Activated CD4-positive, CD25-positive, alpha-beta regulatory T cell treated with anti-CD3 and anti-CD28 coated beads, Interleukin-2, amount 50 U/mL, for 72 hours (primary cell): Measurements from ENCODE around the gene NISCH.

Experiments used
- DNase-seq: peaks from one replicate; pipeline ENCODE4 v3.0.0; 2021

NISCH gene

GRCh38 chr3:52490939-52491526, 35.6 kb downstream of the NISCH start:
- DNase-seq = no peak

GRCh38 chr3:52492059-52492458, 36.7 kb downstream of the NISCH start:
- DNase-seq = no peak

GRCh38 chr3:52493232-52494017, 38.0 kb downstream of the NISCH start:
- DNase-seq = no peak

- no peak for DNase-seq
Measured at GRCh38 chr3:52494445-52494844, 39.0 kb downstream of the NISCH start.

- no peak for DNase-seq
Measured at GRCh38 chr3:52494886-52495495, 39.6 kb downstream of the NISCH start, which contains the start of gene STAB1. TSS of gene STAB1 (plus strand) at chr3:52495338. CDS start at chr3:52495414, 76 bp downstream.

GRCh38 chr3:52495777-52496602, 40.6 kb downstream of the NISCH start:
- no peak for DNase-seq

- DNase-seq = no peak
Measured at GRCh38 chr3:52498137-52499054, 43.0 kb downstream of the NISCH start.

GRCh38 chr3:52501046-52501445, 45.6 kb downstream of the NISCH start:
- DNase-seq = no peak

GRCh38 chr3:52502001-52502400, 46.6 kb downstream of the NISCH start:
- no peak for DNase-seq

- DNase-seq = no peak
Measured at GRCh38 chr3:52502808-52503350, 47.5 kb downstream of the NISCH start.

- no peak for DNase-seq
Measured at GRCh38 chr3:52503788-52504424, 48.5 kb downstream of the NISCH start.

GRCh38 chr3:52504977-52505376, 49.6 kb downstream of the NISCH start:
- no peak for DNase-seq

- DNase-seq = no peak
Measured at GRCh38 chr3:52506266-52506966, 51.0 kb downstream of the NISCH start.

- DNase-seq = no peak
Measured at GRCh38 chr3:52507359-52507758, 52.0 kb downstream of the NISCH start.

GRCh38 chr3:52509753-52510328, 54.4 kb downstream of the NISCH start:
- no peak for DNase-seq

GRCh38 chr3:52511509-52511908, 56.1 kb downstream of the NISCH start:
- no peak for DNase-seq

- no peak for DNase-seq
Measured at GRCh38 chr3:52512105-52512504, 56.7 kb downstream of the NISCH start.

- no peak for DNase-seq
Measured at GRCh38 chr3:52512727-52513126, 57.3 kb downstream of the NISCH start.

- DNase-seq = no peak
Measured at GRCh38 chr3:52513281-52513680, 57.9 kb downstream of the NISCH start.

- DNase-seq = no peak
Measured at GRCh38 chr3:52514576-52514975, 59.2 kb downstream of the NISCH start.
